HG03571 (cell line): Measurements from ENCODE around the gene INHA.

Experiments
- ATAC-seq: cut with Tn5 transposase; IDR thresholded peaks from one replicate; pipeline ENCODE4 v1.9.1; 2021; ENCODE audit not compliant: unreplicated experiment

INHA gene

GRCh38 chr2:219557320-219557719 lies 14.8 kb upstream of the INHA start:
- ATAC-seq, result no peak

- ATAC-seq, result no peak
Measured at GRCh38 chr2:219557791-219558785, 14.0 kb upstream of the INHA start.

DNA sequence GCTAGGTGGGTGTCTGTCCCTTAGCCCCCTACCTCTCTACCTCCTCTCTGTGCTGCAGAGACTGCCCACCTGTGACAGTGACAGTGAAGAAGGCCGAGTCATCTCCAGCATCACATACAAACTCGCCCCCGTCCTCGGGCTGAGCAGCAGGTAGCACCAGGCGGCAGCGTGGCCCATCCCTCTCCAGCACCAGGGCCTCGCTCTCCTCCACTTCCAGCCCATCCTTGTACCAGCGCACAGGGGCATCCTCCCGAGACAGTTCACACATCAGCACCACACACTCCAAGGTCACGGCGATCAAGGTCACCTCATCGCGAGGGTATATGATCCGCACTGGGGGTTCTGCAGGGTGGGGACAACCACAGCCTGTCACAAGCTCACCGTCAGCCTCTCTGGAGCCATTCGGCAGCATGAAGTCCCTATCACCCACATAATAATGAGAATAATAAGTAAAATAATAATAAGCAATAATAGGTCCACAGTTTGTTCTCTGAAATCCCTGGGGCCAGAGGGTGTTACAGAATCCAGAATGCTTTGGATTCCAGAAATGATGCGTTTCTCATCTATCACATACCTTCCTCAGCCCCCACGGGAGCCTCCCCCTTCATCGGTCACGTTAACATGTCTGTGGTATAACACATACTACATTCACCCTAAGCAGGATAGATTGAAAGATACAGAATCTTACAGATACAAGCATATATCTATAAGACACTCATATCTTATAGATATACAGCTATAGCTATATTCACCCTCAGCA lies 12.8 kb upstream of the INHA start:
- no peak for ATAC-seq

DNA sequence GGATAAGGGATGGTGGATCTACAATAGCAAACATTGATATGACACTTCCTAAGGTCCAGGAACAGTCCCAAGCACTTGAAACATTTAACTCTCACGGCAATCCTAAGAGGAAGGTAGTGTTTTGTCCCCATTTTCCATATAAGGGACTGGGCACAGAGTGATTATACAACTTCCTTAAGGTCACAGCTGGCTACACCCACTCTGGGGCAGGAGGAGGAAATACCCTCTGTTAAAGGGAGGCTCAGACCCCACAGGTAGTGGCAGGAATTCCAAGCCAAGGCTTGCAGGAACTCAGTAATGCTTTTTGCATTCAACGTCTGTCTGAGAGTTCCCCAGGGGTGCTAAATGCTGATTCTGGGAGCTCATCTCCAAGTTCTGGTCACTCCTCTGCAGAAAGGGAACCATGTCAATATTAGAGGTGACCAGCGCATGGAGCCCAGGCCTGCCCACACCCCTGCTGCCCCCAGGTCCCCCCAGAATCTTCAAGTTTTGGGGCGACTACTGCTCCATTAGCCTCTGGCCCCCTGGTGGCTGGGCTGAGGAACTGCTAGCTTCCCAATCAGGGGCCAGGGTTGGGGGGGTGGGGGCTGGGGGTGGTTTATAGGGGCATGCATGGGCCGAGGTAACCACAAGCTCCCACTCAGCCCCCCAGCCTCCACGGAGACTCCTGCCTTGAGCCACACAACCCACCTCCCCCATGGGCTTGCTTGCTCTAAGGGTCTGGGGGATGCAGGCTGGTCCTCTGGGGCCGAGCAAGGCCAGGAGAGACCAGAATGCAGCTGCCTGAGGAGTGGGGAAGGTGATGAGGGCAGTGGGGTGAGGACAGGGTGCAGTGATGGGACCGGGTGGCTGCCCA lies 11.8 kb upstream of the INHA start:
- ATAC-seq, result no peak

- no peak for ATAC-seq
Measured at GRCh38 chr2:219560893-219561178, 11.3 kb upstream of the INHA start.

- ATAC-seq, result no peak
Measured at GRCh38 chr2:219561179-219562048, 10.7 kb upstream of the INHA start.

GRCh38 chr2:219562049-219563020 lies 9.8 kb upstream of the INHA start:
- no peak for ATAC-seq

GRCh38 chr2:219563271-219563928 lies 8.7 kb upstream of the INHA start:
- ATAC-seq, result no peak

GRCh38 chr2:219565130-219566080 lies 6.7 kb upstream of the INHA start:
- no peak for ATAC-seq

- ATAC-seq, result no peak
Measured at GRCh38 chr2:219566640-219567039, 5.5 kb upstream of the INHA start.

GRCh38 chr2:219567131-219567530 lies 5.0 kb upstream of the INHA start:
- no peak for ATAC-seq

GRCh38 chr2:219567791-219568361 lies 4.2 kb upstream of the INHA start:
- ATAC-seq, result no peak

GRCh38 chr2:219569041-219569440 lies 3.1 kb upstream of the INHA start:
- no peak for ATAC-seq

- no peak for ATAC-seq
Measured at GRCh38 chr2:219569635-219570034, 2.5 kb upstream of the INHA start.

- no peak for ATAC-seq
Measured at GRCh38 chr2:219570194-219570923, 1.8 kb upstream of the INHA start.

GRCh38 chr2:219570924-219571310 lies 1.2 kb upstream of the INHA start:
- no peak for ATAC-seq
